IMR-90 (cell line): ENCODE results near the gene ITSN1. TPM values are rescaled to one million over a fixed set of nuclear protein-coding genes. Genes with fewer than 3 reads are reported as not detected.

Experiments used
- ATAC-seq: fragments of 200-7000 bp; cut with Tn5 transposase; 2 replicates; pipeline ENCODE4 v1.9.1; 2020; ENCODE audit warnings: low read depth, mild to moderate bottlenecking, moderate library complexity
- BruUV-seq: library from RNA; stranded (reverse); fragments of 400-500 nt; replicated peaks from 2 replicates; lab custom pipeline; 2021; lab: Mats Ljungman, UMichigan
- CTCF ChIA-PET: fragments of 300-600 bp; formaldehyde crosslinking; extraction: SDS; loops from one replicate; lab custom pipeline; 2021; ENCODE audit warnings: antibody characterized with exemption; lab: Yijun Ruan, JAX
- POLR2A ChIA-PET: fragments of 300-600 bp; sonication (Branson Sonifier 250); formaldehyde crosslinking; loops from one replicate; lab custom pipeline; 2022; ENCODE audit warnings: antibody characterized with exemption; ENCODE audit not compliant: unreplicated experiment; lab: Charles Lee
- DNase-seq: peaks from one replicate; pipeline ENCODE4 v3.0.0; 2013
- H2AFZ ChIP-seq: replicated peaks from 2 replicates; pipeline ENCODE3; 2013; ENCODE audit warnings: low read length, mild to moderate bottlenecking; ENCODE audit not compliant: poor library complexity
- H2AK5ac ChIP-seq: 2 replicates; pipeline ENCODE4 v1.6.1; 2013; ENCODE audit warnings: low read depth, low read length, inconsistent platforms
- H2AK9ac ChIP-seq: replicated peaks from 2 replicates; pipeline ENCODE3; 2013; ENCODE audit warnings: mild to moderate bottlenecking, low read depth, low read length, moderate library complexity; ENCODE audit not compliant: poor library complexity
- H2BK120ac ChIP-seq: 2 replicates; pipeline ENCODE4 v1.6.1; 2013; ENCODE audit warnings: low read depth, low read length, inconsistent platforms
- H2BK15ac ChIP-seq: 3 replicates; pipeline ENCODE4 v1.6.1; 2013; ENCODE audit warnings: low read depth, low read length, inconsistent platforms
- H2BK20ac ChIP-seq: 2 replicates; pipeline ENCODE4 v1.6.1; 2013; ENCODE audit warnings: low read depth, mild to moderate bottlenecking, inconsistent platforms, low read length, moderate library complexity
- H2BK5ac ChIP-seq: 2 replicates; pipeline ENCODE4 v1.6.1; 2013; ENCODE audit warnings: mild to moderate bottlenecking, low read depth, low read length, inconsistent platforms; ENCODE audit not compliant: poor library complexity, severe bottlenecking
- H3K14ac ChIP-seq: replicated peaks from 2 replicates; pipeline ENCODE4 v1.6.1; 2013; ENCODE audit warnings: low read depth, low read length, inconsistent platforms
- H3K18ac ChIP-seq: 2 replicates; pipeline ENCODE4 v1.6.1; 2013; ENCODE audit warnings: low read depth, low read length, control low read depth
- H3K23ac ChIP-seq: 2 replicates; pipeline ENCODE4 v1.6.1; 2013; ENCODE audit warnings: low read depth, low read length, inconsistent platforms
- H3K27ac ChIP-seq: 2 replicates; pipeline ENCODE4 v1.5.1; 2013; ENCODE audit warnings: mild to moderate bottlenecking, control low read depth, low read length; ENCODE audit not compliant: insufficient read depth
- H3K27me3 ChIP-seq: 2 replicates; pipeline ENCODE4 v1.6.1; 2013; ENCODE audit warnings: low read length; ENCODE audit not compliant: control insufficient read depth, insufficient read depth
- H3K36me3 ChIP-seq: 2 replicates; pipeline ENCODE4 v1.6.1; 2013; ENCODE audit warnings: low read length, mixed read lengths; ENCODE audit not compliant: control insufficient read depth, insufficient read depth
- H3K4ac ChIP-seq: 2 replicates; pipeline ENCODE4 v1.6.1; 2013; ENCODE audit warnings: low read depth, low read length, inconsistent platforms
- H3K4me1 ChIP-seq: 2 replicates; pipeline ENCODE4 v1.6.1; 2013; ENCODE audit warnings: low read length, mixed read lengths; ENCODE audit not compliant: control insufficient read depth, insufficient read depth
- H3K4me2 ChIP-seq: 2 replicates; pipeline ENCODE4 v1.6.1; 2013; ENCODE audit warnings: low read depth, mild to moderate bottlenecking, control low read depth, low read length, moderate library complexity
- H3K4me3 ChIP-seq: 2 replicates; pipeline ENCODE4 v1.5.1; 2013; ENCODE audit warnings: low read depth, mild to moderate bottlenecking, control low read depth, low read length, moderate library complexity; ENCODE audit not compliant: insufficient read depth
- H3K56ac ChIP-seq: 2 replicates; pipeline ENCODE4 v1.6.1; 2013; ENCODE audit warnings: low read length, inconsistent platforms; ENCODE audit not compliant: insufficient read depth; ENCODE audit errors: extremely low read depth
- H3K79me1 ChIP-seq, 2 experiments: 2 replicates each; pipeline ENCODE4 v1.6.1; 2013; ENCODE audit warnings: low read length in 2 of 2, inconsistent platforms in 1 of 2, low read depth in 1 of 2
- H3K9ac ChIP-seq: 2 replicates; pipeline ENCODE4 v1.6.1; 2013; ENCODE audit warnings: low read depth, low read length, control low read depth
- H3K9me1 ChIP-seq: 2 replicates; pipeline ENCODE4 v1.6.1; 2013; ENCODE audit warnings: low read length, inconsistent platforms; ENCODE audit not compliant: insufficient read depth
- H3K9me3 ChIP-seq: 2 replicates; pipeline ENCODE4 v1.6.1; 2013; ENCODE audit warnings: low read length; ENCODE audit not compliant: control insufficient read depth, insufficient read depth
- H4K20me1 ChIP-seq: 2 replicates; pipeline ENCODE4 v1.6.1; 2013; ENCODE audit warnings: low read length, inconsistent platforms; ENCODE audit not compliant: insufficient read depth
- H4K5ac ChIP-seq: 2 replicates; pipeline ENCODE4 v1.6.1; 2013; ENCODE audit warnings: mild to moderate bottlenecking, low read depth, low read length, control low read depth
- H4K8ac ChIP-seq, 2 experiments: 2 replicates each; pipeline ENCODE4 v1.6.1; 2013; ENCODE audit warnings: low read depth in 2 of 2, low read length in 2 of 2, control low read depth in 1 of 2, inconsistent platforms in 1 of 2
- H4K91ac ChIP-seq: 2 replicates; pipeline ENCODE4 v1.6.1; 2013; ENCODE audit warnings: low read depth, low read length, inconsistent platforms; ENCODE audit not compliant: insufficient read depth
- BHLHE40 ChIP-seq: fragments of 150-350 bp; IDR thresholded peaks from 2 replicates; pipeline ENCODE4 v1.6.1; 2016; ENCODE audit warnings: mild to moderate bottlenecking, low read depth, low read length
- CEBPB ChIP-seq: IDR thresholded peaks from 2 replicates; pipeline ENCODE4 v1.6.1; 2012; ENCODE audit warnings: low read depth, low read length, improper control_type of control experiment
- CHD1 ChIP-seq: IDR thresholded peaks from 2 replicates; pipeline ENCODE4 v1.6.1; 2012; ENCODE audit warnings: low read depth, low read length, improper control_type of control experiment
- CTCF ChIP-seq: conservative IDR thresholded peaks from 2 replicates; pipeline ENCODE4 v1.5.1; 2012; ENCODE audit warnings: mild to moderate bottlenecking, low read depth, low read length, improper control_type of control experiment
- ELK1 ChIP-seq: fragments of 150-350 bp; IDR thresholded peaks from 2 replicates; pipeline ENCODE4 v1.6.1; 2016; ENCODE audit warnings: low read depth, mild to moderate bottlenecking, low read length, moderate library complexity, borderline replicate concordance
- FOS ChIP-seq: fragments of 150-350 bp; IDR thresholded peaks from 2 replicates; pipeline ENCODE4 v1.6.1; 2016; ENCODE audit warnings: low read depth, low read length
- MAFK ChIP-seq: IDR thresholded peaks from 2 replicates; pipeline ENCODE4 v1.6.1; 2012; ENCODE audit warnings: low read depth, low read length, improper control_type of control experiment
- MAZ ChIP-seq: IDR thresholded peaks from 2 replicates; pipeline ENCODE4 v1.6.1; 2012; ENCODE audit warnings: low read depth, mild to moderate bottlenecking, low read length, improper control_type of control experiment, moderate library complexity, borderline replicate concordance
- MXI1 ChIP-seq: IDR thresholded peaks from 2 replicates; pipeline ENCODE4 v1.6.1; 2012; ENCODE audit warnings: low read depth, mild to moderate bottlenecking, low read length, moderate library complexity, borderline replicate concordance
- NFE2L2 ChIP-seq: fragments of 150-350 bp; IDR thresholded peaks from 2 replicates; pipeline ENCODE4 v1.6.1; 2016; ENCODE audit warnings: low read depth, mild to moderate bottlenecking, low read length
- POLR2A ChIP-seq: IDR thresholded peaks from 2 replicates; pipeline ENCODE4 v1.6.1; 2012; ENCODE audit warnings: mild to moderate bottlenecking, low read depth, low read length
- RAD21 ChIP-seq: IDR thresholded peaks from 2 replicates; pipeline ENCODE4 v1.6.1; 2012; ENCODE audit warnings: low read length, improper control_type of control experiment
- RCOR1 ChIP-seq: IDR thresholded peaks from 2 replicates; pipeline ENCODE4 v1.6.1; 2012; ENCODE audit warnings: mild to moderate bottlenecking, low read length, improper control_type of control experiment; ENCODE audit not compliant: insufficient replicate concordance
- SMC3 ChIP-seq: fragments of 150-350 bp; IDR thresholded peaks from 2 replicates; pipeline ENCODE4 v1.6.1; 2016; ENCODE audit warnings: low read depth, mild to moderate bottlenecking, antibody characterized with exemption, low read length, moderate library complexity
- USF2 ChIP-seq: fragments of 150-350 bp; IDR thresholded peaks from 2 replicates; pipeline ENCODE4 v1.6.1; 2017; ENCODE audit warnings: mild to moderate bottlenecking, antibody characterized with exemption, low read length, low read depth
- WGBS, 2 experiments: methylation state at CpG; one replicate each; pipeline versions ENCODE4 v1.1.5 to v1.1.7; 2013; ENCODE audit warnings: missing lambda C conversion rate in 2 of 2; ENCODE audit not compliant: insufficient read length in 1 of 2; ENCODE audit errors: extremely low coverage in 2 of 2; 5-methylcytosine and 5-hydroxymethylcytosine counted together
- dilution Hi-C: fragments of 300-500 bp; cut with HindIII; formaldehyde crosslinking; loops from one replicate; pipeline ENCODE4 v1.14.3; 2018; ENCODE audit warnings: low sequenced_read_pairs; ENCODE audit not compliant: unreplicated experiment
- in situ Hi-C: fragments of 300-500 bp; cut with MboI; formaldehyde crosslinking; loops from 3 replicates; pipeline ENCODE4 v1.14.3; 2019; ENCODE audit warnings: low sequenced_read_pairs, inconsistent platforms, mixed read lengths
- intact Hi-C: fragments of 100-400 bp; cut with micrococcal nuclease; formaldehyde crosslinking; loops from 2 replicates; pipeline ENCODE4 v1.10.0; 2022
- polyA plus RNA-seq, 3 experiments: library from polyadenylated mRNA; depleted of rRNA; stranded (reverse); fragments of >200 nt; gene quantifications; 2 replicates each; pipeline ENCODE4 v1.2.3, GENCODE V29; 2012; ENCODE audit warnings: low replicate concordance in 1 of 3
- total RNA-seq: library from RNA; depleted of rRNA; stranded (reverse); fragments of >200 nt; gene quantifications from 2 replicates; pipeline ENCODE4 v1.2.3, GENCODE V29; 2012

ITSN1 gene
- total and polyA plus RNA-seq, 2 of the 4 experiments (the other 2 are of a cell fraction) = 45.4 to 62.0 TPM

GRCh38 chr21:33836408-33836807, 194.1 kb downstream of the ITSN1 start:
- Histone ChIP-seq H2AFZ (no peak overlapping the region), H3K4ac (no peak overlapping the region), H4K5ac (no peak overlapping the region), H3K27ac (no peak overlapping the region), H2BK5ac (no peak overlapping the region), H3K23ac (no peak overlapping the region), H2AK5ac (no peak overlapping the region), H3K9ac (no peak overlapping the region), H4K8ac (no peak overlapping the region), H2BK15ac (no peak overlapping the region), H3K14ac (no peak overlapping the region), H3K36me3 (peaks cover 20% of the 10 kb centered on the region), H3K9me1 (peaks cover 7% of the 10 kb centered on the region; the same call in 1 of the 2 replicates), H3K56ac (no peak overlapping the region), H3K4me2 (no peak overlapping the region), H2BK120ac (no peak overlapping the region), H3K79me1 (peaks cover 2 to 11% of the 10 kb centered on the region in 2 experiments; a peak in 3 of 4 replicates), H2BK20ac (no peak overlapping the region), H3K9me3 (no peaks in the 10 kb centered on the region), H4K91ac (no peak overlapping the region), H3K4me1 (peaks cover 8% of the 10 kb centered on the region), H2AK9ac (no peak overlapping the region), H4K20me1 (no peaks in the 10 kb centered on the region), H3K4me3 (no peak overlapping the region), H3K27me3 (no peaks in the 10 kb centered on the region), H3K18ac (no peak overlapping the region)
- in situ Hi-C loops = no loop called here
- intact Hi-C loops = no loop called here
- no peak for DNase-seq
- no peak for ATAC-seq
- CTCF ChIA-PET = interaction anchor here (0.9 kb wide), 1 partner anchor 11 kb away, joined by 3 read pairs; no protein-coding TSS in a partner anchor
- no peak for TF ChIP-seq SMC3
- TF ChIP-seq ELK1 = no peak
- no peak for TF ChIP-seq CTCF
- TF ChIP-seq NFE2L2 = no peak
- no peak for TF ChIP-seq RAD21
- no peak for TF ChIP-seq CEBPB
- no peak for TF ChIP-seq MXI1
- TF ChIP-seq POLR2A = no peak
- TF ChIP-seq BHLHE40 = no peak
- TF ChIP-seq CHD1 = no peak
- TF ChIP-seq MAFK = no peak
- TF ChIP-seq FOS = no peak
- TF ChIP-seq MAZ = no peak
- TF ChIP-seq USF2 = no peak
- TF ChIP-seq RCOR1 = no peak
- no CpG with 5 or more reads among the region's 11 CpGs for WGBS, 2 experiments
- no TSS peak for BruUV-seq
- dilution Hi-C loops = no loop called here
- POLR2A ChIA-PET = no interaction called here
